Mesendoderm (in vitro differentiated cells): ENCODE measurements around the gene LZTR1.

Experiments used
- DNase-seq: peaks from one replicate; pipeline ENCODE4 v3.0.0; 2013
- H2AK5ac ChIP-seq: 2 replicates; pipeline ENCODE4 v1.6.1; 2013; ENCODE audit warnings: low read length, inconsistent platforms
- H2BK120ac ChIP-seq: 2 replicates; pipeline ENCODE4 v1.6.1; 2013; ENCODE audit warnings: low read depth, mild to moderate bottlenecking, low read length, moderate library complexity, mixed read lengths
- H2BK15ac ChIP-seq: replicated peaks from 2 replicates; pipeline ENCODE4 v1.6.1; 2013; ENCODE audit warnings: low read depth, mild to moderate bottlenecking, moderate library complexity
- H2BK5ac ChIP-seq: 2 replicates; pipeline ENCODE4 v1.6.1; 2013; ENCODE audit warnings: low read length, inconsistent platforms
- H3K18ac ChIP-seq: 2 replicates; pipeline ENCODE4 v1.6.1; 2013; ENCODE audit warnings: mild to moderate bottlenecking, low read length, mixed read lengths
- H3K23ac ChIP-seq: one replicate; pipeline ENCODE4 v1.6.1; 2013; ENCODE audit warnings: low read length
- H3K27ac ChIP-seq: 2 replicates; pipeline ENCODE4 v1.5.1; 2013; ENCODE audit warnings: low read depth, mild to moderate bottlenecking, inconsistent platforms, low read length, moderate library complexity
- H3K27me3 ChIP-seq: 2 replicates; pipeline ENCODE4 v1.6.1; 2013; ENCODE audit warnings: low read length, control low read depth, mild to moderate bottlenecking, inconsistent platforms; ENCODE audit not compliant: insufficient read depth, poor library complexity
- H3K36me3 ChIP-seq: 2 replicates; pipeline ENCODE4 v1.6.1; 2013; ENCODE audit warnings: low read length, inconsistent platforms; ENCODE audit not compliant: control insufficient read depth, insufficient read depth
- H3K4ac ChIP-seq: one replicate; pipeline ENCODE4 v1.6.1; 2013; ENCODE audit warnings: low read depth, mild to moderate bottlenecking, low read length, moderate library complexity
- H3K4me1 ChIP-seq: 2 replicates; pipeline ENCODE4 v1.6.1; 2013; ENCODE audit warnings: low read depth, low read length, inconsistent platforms; ENCODE audit not compliant: control insufficient read depth
- H3K4me2 ChIP-seq: 2 replicates; pipeline ENCODE4 v1.6.1; 2013; ENCODE audit warnings: low read length
- H3K4me3 ChIP-seq: 2 replicates; pipeline ENCODE4 v1.5.1; 2013; ENCODE audit warnings: mild to moderate bottlenecking, low read length
- H3K56ac ChIP-seq: one replicate; pipeline ENCODE4 v1.6.1; 2013; ENCODE audit warnings: low read length
- H3K79me1 ChIP-seq: 2 replicates; pipeline ENCODE4 v1.6.1; 2013; ENCODE audit warnings: low read length, inconsistent platforms
- H3K79me2 ChIP-seq: 2 replicates; pipeline ENCODE4 v1.6.1; 2013; ENCODE audit warnings: mild to moderate bottlenecking, low read length; ENCODE audit not compliant: control insufficient read depth, insufficient read depth
- H3K9ac ChIP-seq: 2 replicates; pipeline ENCODE4 v1.6.1; 2013; ENCODE audit warnings: low read length, inconsistent platforms
- H4K5ac ChIP-seq: one replicate; pipeline ENCODE4 v1.6.1; 2013; ENCODE audit warnings: low read length
- H4K8ac ChIP-seq: one replicate; pipeline ENCODE4 v1.6.1; 2013; ENCODE audit warnings: low read depth, mild to moderate bottlenecking, control low read depth, low read length, moderate library complexity
- WGBS: extraction: QIAGEN DNeasy Blood & Tissue Kit; methylation state at CpG from one replicate; pipeline ENCODE4 v1.1.7; 2013; ENCODE audit warnings: low lambda C conversion rate, missing lambda C conversion rate; ENCODE audit not compliant: insufficient coverage; ENCODE audit errors: extremely low coverage; 5-methylcytosine and 5-hydroxymethylcytosine counted together

LZTR1 gene

GRCh38 chr22:21043860-21044535, 61.9 kb downstream of the LZTR1 start:
- Histone ChIP-seq H3K79me2 (no peaks in the 10 kb centered on the region), H3K4me2 (no peak overlapping the region), H3K79me1 (no peaks in the 10 kb centered on the region), H3K36me3 (no peaks in the 10 kb centered on the region), H3K18ac (no peak overlapping the region), H2BK5ac (no peak overlapping the region), H4K8ac (no peak overlapping the region), H3K23ac (no peak overlapping the region), H2AK5ac (no peak overlapping the region), H3K27me3 (no peaks in the 10 kb centered on the region), H2BK15ac (no peak overlapping the region), H3K27ac (no peak overlapping the region), H3K4me3 (no peak overlapping the region), H4K5ac (no peak overlapping the region), H3K4me1 (peaks cover 4% of the 10 kb centered on the region), H3K4ac (no peak overlapping the region), H3K9ac (no peak overlapping the region), H3K56ac (no peak overlapping the region), H2BK120ac (no peak overlapping the region)
- DNase-seq, result no peak
- no CpG with 5 or more reads among the region's 15 CpGs for WGBS

- no peak overlapping the region for H2BK15ac ChIP-seq
- DNase-seq, result peak; percentile 76
- H3K27me3 ChIP-seq, result no peaks in the 10 kb centered on the region
- no peaks in the 10 kb centered on the region for H3K79me2 ChIP-seq
- H3K4me2 ChIP-seq, result peak overlapping the region; percentile 73
- H3K79me1 ChIP-seq, result no peaks in the 10 kb centered on the region
- H3K4me3 ChIP-seq, result no peak overlapping the region
- no peak overlapping the region for H2BK120ac ChIP-seq
- no peak overlapping the region for H2BK5ac ChIP-seq
- no peak overlapping the region for H4K5ac ChIP-seq
- no peak overlapping the region for H4K8ac ChIP-seq
- H3K56ac ChIP-seq, result no peak overlapping the region
- peaks cover 4% of the 10 kb centered on the region for H3K4me1 ChIP-seq
- H2AK5ac ChIP-seq, result no peak overlapping the region
- no peak overlapping the region for H3K9ac ChIP-seq
- H3K18ac ChIP-seq, result no peak overlapping the region
- no peak overlapping the region for H3K4ac ChIP-seq
- no peak overlapping the region for H3K23ac ChIP-seq
- WGBS, result no CpG with 5 or more reads among the region's 15 CpGs
- no peak overlapping the region for H3K27ac ChIP-seq
- no peaks in the 10 kb centered on the region for H3K36me3 ChIP-seq
Measured at GRCh38 chr22:21044931-21045584, 63.0 kb downstream of the LZTR1 start.

GRCh38 chr22:21045585-21046294, 63.6 kb downstream of the LZTR1 start, which contains the start of gene LRRC74B:
Gene LRRC74B, plus strand, starts transcription at chr22:21045946. Its CDS starts 41 bp downstream, at chr22:21045987.
- Histone ChIP-seq H4K5ac (no peak within 1 kb of the TSS), H3K79me2 (no peaks in the 10 kb centered on the region), H3K36me3 (no peaks in the 10 kb centered on the region), H2BK15ac (no peak within 1 kb of the TSS), H2BK120ac (no peak within 1 kb of the TSS), H3K56ac (peak within 1 kb of the TSS; percentile 34), H3K4me2 (peak within 1 kb of the TSS; percentile 82), H3K4me3 (peak within 1 kb of the TSS; percentile 65), H3K27ac (no peak within 1 kb of the TSS), H3K4ac (no peak within 1 kb of the TSS), H3K4me1 (peaks cover 4% of the 10 kb centered on the region), H4K8ac (no peak within 1 kb of the TSS), H2BK5ac (no peak within 1 kb of the TSS), H3K23ac (no peak within 1 kb of the TSS), H2AK5ac (no peak within 1 kb of the TSS), H3K79me1 (no peaks in the 10 kb centered on the region), H3K9ac (peak within 1 kb of the TSS; percentile 46), H3K18ac (no peak within 1 kb of the TSS), H3K27me3 (no peaks in the 10 kb centered on the region)
- no CpG with 5 or more reads among the region's 47 CpGs for WGBS
- DNase-seq, result peak; percentile 97

GRCh38 chr22:21047035-21047661, 65.1 kb downstream of the LZTR1 start:
- Histone ChIP-seq H3K56ac (no peak overlapping the region), H3K36me3 (no peaks in the 10 kb centered on the region), H4K5ac (no peak overlapping the region), H3K4ac (no peak overlapping the region), H3K4me3 (no peak overlapping the region), H2BK5ac (no peak overlapping the region), H3K9ac (no peak overlapping the region), H3K79me2 (no peaks in the 10 kb centered on the region), H3K4me1 (peaks cover 6% of the 10 kb centered on the region), H3K27me3 (no peaks in the 10 kb centered on the region), H3K23ac (no peak overlapping the region), H4K8ac (no peak overlapping the region), H2BK120ac (no peak overlapping the region), H3K18ac (no peak overlapping the region), H2BK15ac (no peak overlapping the region), H2AK5ac (no peak overlapping the region), H3K4me2 (no peak overlapping the region), H3K27ac (no peak overlapping the region), H3K79me1 (no peaks in the 10 kb centered on the region)
- DNase-seq, result no peak
- WGBS, result no CpG with 5 or more reads among the region's 14 CpGs

- Histone ChIP-seq H3K27ac (no peak overlapping the region), H3K4me1 (peaks cover 6% of the 10 kb centered on the region), H3K4me3 (no peak overlapping the region), H3K4me2 (no peak overlapping the region), H3K79me1 (no peaks in the 10 kb centered on the region), H2BK5ac (no peak overlapping the region), H4K8ac (no peak overlapping the region), H3K27me3 (no peaks in the 10 kb centered on the region), H2BK15ac (no peak overlapping the region), H2BK120ac (no peak overlapping the region), H3K4ac (no peak overlapping the region), H3K23ac (no peak overlapping the region), H3K18ac (no peak overlapping the region), H3K56ac (no peak overlapping the region), H3K9ac (no peak overlapping the region), H4K5ac (no peak overlapping the region), H2AK5ac (no peak overlapping the region), H3K79me2 (no peaks in the 10 kb centered on the region), H3K36me3 (no peaks in the 10 kb centered on the region)
- no peak for DNase-seq
- WGBS, result no CpG with 5 or more reads among the region's 7 CpGs
Measured at GRCh38 chr22:21047730-21048129, 65.6 kb downstream of the LZTR1 start.
